ENCODE measurements around the gene IQCF2. TPM values are rescaled to one million over a fixed set of nuclear protein-coding genes. Genes with fewer than 3 reads are reported as not detected.

Gene IQCF2
- total and polyA plus RNA-seq, 4 donors, result not detected

GRCh38 chr3:51873876-51874275, 12.5 kb downstream of the IQCF2 start:
- Histone ChIP-seq H3K9ac (ENCODE audit: insufficient read depth in 1 of 2, low read length in 2 of 2) (no peak overlapping the region), H3K4me1 (ENCODE audit: control insufficient read depth in 5 of 5, insufficient read depth in 5 of 5, low read length in 5 of 5) (no peaks in the 10 kb centered on the region), H3K27ac (ENCODE audit: low read depth in 1 of 2, low read length in 1 of 2) (no peak overlapping the region), H3K36me3 (ENCODE audit: control insufficient read depth in 4 of 4, insufficient read depth in 4 of 4, low read length in 4 of 4) (no peaks in the 10 kb centered on the region), H3K4me3 (no peak overlapping the region), H3K27me3 (ENCODE audit: control insufficient read depth in 3 of 3, insufficient read depth in 3 of 3, low read length in 2 of 3) (no peaks in the 10 kb centered on the region), H3K9me3 (ENCODE audit: control insufficient read depth in 4 of 4, insufficient read depth in 3 of 4, low read length in 3 of 4) (no peaks in the 10 kb centered on the region)
- TF ChIP-seq CTCF (IDR thresholded peaks at IDR 0.05; ENCODE audit: control extremely low read depth, extremely low read depth), result no peak
- 94 to 96% methylated on average over 10 of the region's 10 CpGs for WGBS, 2 donors
- DNase-seq (no peak), ATAC-seq (ENCODE audit: insufficient read depth, low FRiP score) (no peak)

DNA sequence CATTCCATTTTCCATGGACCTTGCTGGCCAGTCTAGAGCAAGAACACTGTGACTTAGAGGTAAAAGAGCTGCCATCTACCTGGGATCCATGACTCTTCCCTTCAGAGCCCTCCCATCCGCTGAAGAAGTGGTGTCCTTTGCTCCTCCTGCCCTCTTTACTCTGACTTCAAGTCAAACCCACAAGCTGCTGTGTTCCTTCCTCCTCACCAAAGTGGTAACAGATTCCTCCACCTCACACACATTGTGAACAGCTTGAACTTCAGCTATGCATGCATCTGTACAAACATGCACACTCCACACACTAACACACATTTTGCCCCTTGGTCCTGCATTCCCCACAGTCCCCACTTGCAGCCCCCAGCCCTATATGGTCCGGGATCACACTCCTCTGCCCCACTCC, 13.0 kb downstream of the IQCF2 start:
- no peaks in the 10 kb centered on the region for H3K9me3 ChIP-seq (ENCODE audit: control insufficient read depth in 4 of 4, insufficient read depth in 3 of 4, low read length in 3 of 4)
- ATAC-seq (ENCODE audit: insufficient read depth, low FRiP score) (no peak), DNase-seq (no peak)
- H3K9ac ChIP-seq (ENCODE audit: insufficient read depth in 1 of 2, low read length in 2 of 2), result no peak overlapping the region
- no peak for TF ChIP-seq CTCF (IDR thresholded peaks at IDR 0.05; ENCODE audit: control extremely low read depth, extremely low read depth)
- WGBS, 2 donors, result 81 to 93% methylated on average over 2 of the region's 2 CpGs
- no peak overlapping the region for H3K4me3 ChIP-seq
- no peaks in the 10 kb centered on the region for H3K27me3 ChIP-seq (ENCODE audit: control insufficient read depth in 3 of 3, insufficient read depth in 3 of 3, low read length in 2 of 3)
- H3K27ac ChIP-seq (ENCODE audit: low read depth in 1 of 2, low read length in 1 of 2), result no peak overlapping the region
- no peaks in the 10 kb centered on the region for H3K36me3 ChIP-seq (ENCODE audit: control insufficient read depth in 4 of 4, insufficient read depth in 4 of 4, low read length in 4 of 4)
- no peaks in the 10 kb centered on the region for H3K4me1 ChIP-seq (ENCODE audit: control insufficient read depth in 5 of 5, insufficient read depth in 5 of 5, low read length in 5 of 5)

- ATAC-seq (ENCODE audit: insufficient read depth, low FRiP score) (no peak), DNase-seq (no peak)
- WGBS, 2 donors, result 67% methylated on average over 4 of the region's 4 CpGs
- Histone ChIP-seq H3K36me3 (ENCODE audit: control insufficient read depth in 4 of 4, insufficient read depth in 4 of 4, low read length in 4 of 4) (no peaks in the 10 kb centered on the region), H3K4me1 (ENCODE audit: control insufficient read depth in 5 of 5, insufficient read depth in 5 of 5, low read length in 5 of 5) (no peaks in the 10 kb centered on the region), H3K9ac (ENCODE audit: insufficient read depth in 1 of 2, low read length in 2 of 2) (no peak overlapping the region), H3K27ac (ENCODE audit: low read depth in 1 of 2, low read length in 1 of 2) (no peak overlapping the region), H3K4me3 (no peak overlapping the region), H3K9me3 (ENCODE audit: control insufficient read depth in 4 of 4, insufficient read depth in 3 of 4, low read length in 3 of 4) (no peaks in the 10 kb centered on the region), H3K27me3 (ENCODE audit: control insufficient read depth in 3 of 3, insufficient read depth in 3 of 3, low read length in 2 of 3) (no peaks in the 10 kb centered on the region)
- TF ChIP-seq CTCF (IDR thresholded peaks at IDR 0.05; ENCODE audit: control extremely low read depth, extremely low read depth), result no peak
Measured at GRCh38 chr3:51874889-51875288, 13.5 kb downstream of the IQCF2 start.

DNA sequence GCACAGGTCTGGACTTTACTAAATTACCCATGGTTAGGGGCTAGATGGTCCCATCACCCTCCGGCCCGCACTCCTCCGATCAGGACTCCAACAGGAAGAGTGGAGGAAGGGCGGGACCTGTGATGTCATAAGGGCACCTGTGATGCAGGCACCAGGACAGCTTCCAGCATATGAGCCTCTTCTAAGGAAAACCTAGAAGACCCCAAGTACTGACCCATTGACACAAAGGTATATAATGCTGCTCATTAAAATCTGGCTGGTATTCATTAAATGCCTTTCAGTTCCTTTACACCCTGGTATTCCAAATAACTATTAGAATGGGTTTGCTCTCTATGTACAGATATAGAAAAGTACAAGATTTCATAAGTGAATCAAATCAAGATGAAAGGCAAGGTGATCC, 14.1 kb downstream of the IQCF2 start, which contains the start of gene IQCF5:
TSS of gene IQCF5 (minus strand) at position 101 of the 400 bp plus-strand sequence. CDS start at position 31, 70 bp downstream.
- no peak for TF ChIP-seq CTCF (IDR thresholded peaks at IDR 0.05; ENCODE audit: control extremely low read depth, extremely low read depth)
- Histone ChIP-seq H3K36me3 (ENCODE audit: control insufficient read depth in 4 of 4, insufficient read depth in 4 of 4, low read length in 4 of 4) (no peaks in the 10 kb centered on the region), H3K4me3 (no peak within 1 kb of the TSS), H3K9me3 (ENCODE audit: control insufficient read depth in 4 of 4, insufficient read depth in 3 of 4, low read length in 3 of 4) (no peaks in the 10 kb centered on the region), H3K27ac (ENCODE audit: low read depth in 1 of 2, low read length in 1 of 2) (no peak within 1 kb of the TSS), H3K27me3 (ENCODE audit: control insufficient read depth in 3 of 3, insufficient read depth in 3 of 3, low read length in 2 of 3) (no peaks in the 10 kb centered on the region), H3K4me1 (ENCODE audit: control insufficient read depth in 5 of 5, insufficient read depth in 5 of 5, low read length in 5 of 5) (no peaks in the 10 kb centered on the region), H3K9ac (ENCODE audit: insufficient read depth in 1 of 2, low read length in 2 of 2) (no peak within 1 kb of the TSS)
- ATAC-seq (ENCODE audit: insufficient read depth, low FRiP score), result no peak
- DNase-seq, result no peak
- 86 to 95% methylated on average over 4 of the region's 4 CpGs for WGBS, 2 donors
